Activated T-cell treated with anti-CD3 and anti-CD28 coated beads for 48 hours (primary cell): ENCODE results near the gene RAB6B.

ENCODE experiments used
- DNase-seq: peaks from one replicate; pipeline ENCODE4 v3.0.0-alpha.2; 2020; ENCODE audit warnings: low read depth

RAB6B gene

GRCh38 chr3:133894353-133895207, 1.1 kb downstream of the RAB6B start:
- DNase-seq: no peak

DNA sequence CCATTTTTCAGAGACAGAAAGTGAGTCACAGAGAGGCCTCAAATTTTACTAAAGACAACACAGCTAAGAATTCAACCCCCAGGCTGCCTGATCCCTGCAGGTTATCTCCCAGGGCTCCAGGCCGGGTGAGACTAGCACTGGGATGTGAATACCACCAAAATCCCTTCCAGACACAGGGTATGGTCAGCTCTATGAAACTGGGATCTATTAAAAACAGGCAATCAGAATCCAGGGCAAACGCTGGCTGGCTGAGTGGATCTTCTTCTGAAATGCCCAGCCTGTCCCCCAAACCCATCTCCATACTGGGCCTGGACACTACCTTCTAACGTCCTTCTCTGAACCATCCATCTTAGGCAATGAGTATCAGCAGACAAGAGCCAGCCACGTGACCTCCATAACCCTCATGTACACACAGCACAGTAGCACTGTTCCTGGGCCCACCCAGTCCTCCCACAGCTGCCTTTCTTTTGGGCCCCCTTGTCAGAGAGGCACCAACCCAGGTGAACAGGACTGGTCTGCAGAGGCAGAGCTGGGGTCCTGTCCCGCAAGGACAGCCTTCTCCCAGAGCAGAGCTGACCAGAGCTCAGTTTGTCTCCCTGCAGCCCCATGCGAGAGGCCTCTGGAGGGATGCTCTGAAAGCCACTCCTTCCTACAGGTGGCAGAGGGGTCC, 1.9 kb downstream of the RAB6B start:
- no peak for DNase-seq

- DNase-seq: no peak
These were observed 3.0 kb downstream of the RAB6B start for GRCh38 chr3:133892541-133893231.

GRCh38 chr3:133891662-133892378, 3.9 kb downstream of the RAB6B start:
- no peak for DNase-seq

- DNase-seq: no peak
These were observed 4.6 kb downstream of the RAB6B start for GRCh38 chr3:133890972-133891644.

- DNase-seq: no peak
These were observed 5.6 kb downstream of the RAB6B start for GRCh38 chr3:133890037-133890436.

GRCh38 chr3:133888726-133889340, 6.8 kb downstream of the RAB6B start:
- no peak for DNase-seq

DNA sequence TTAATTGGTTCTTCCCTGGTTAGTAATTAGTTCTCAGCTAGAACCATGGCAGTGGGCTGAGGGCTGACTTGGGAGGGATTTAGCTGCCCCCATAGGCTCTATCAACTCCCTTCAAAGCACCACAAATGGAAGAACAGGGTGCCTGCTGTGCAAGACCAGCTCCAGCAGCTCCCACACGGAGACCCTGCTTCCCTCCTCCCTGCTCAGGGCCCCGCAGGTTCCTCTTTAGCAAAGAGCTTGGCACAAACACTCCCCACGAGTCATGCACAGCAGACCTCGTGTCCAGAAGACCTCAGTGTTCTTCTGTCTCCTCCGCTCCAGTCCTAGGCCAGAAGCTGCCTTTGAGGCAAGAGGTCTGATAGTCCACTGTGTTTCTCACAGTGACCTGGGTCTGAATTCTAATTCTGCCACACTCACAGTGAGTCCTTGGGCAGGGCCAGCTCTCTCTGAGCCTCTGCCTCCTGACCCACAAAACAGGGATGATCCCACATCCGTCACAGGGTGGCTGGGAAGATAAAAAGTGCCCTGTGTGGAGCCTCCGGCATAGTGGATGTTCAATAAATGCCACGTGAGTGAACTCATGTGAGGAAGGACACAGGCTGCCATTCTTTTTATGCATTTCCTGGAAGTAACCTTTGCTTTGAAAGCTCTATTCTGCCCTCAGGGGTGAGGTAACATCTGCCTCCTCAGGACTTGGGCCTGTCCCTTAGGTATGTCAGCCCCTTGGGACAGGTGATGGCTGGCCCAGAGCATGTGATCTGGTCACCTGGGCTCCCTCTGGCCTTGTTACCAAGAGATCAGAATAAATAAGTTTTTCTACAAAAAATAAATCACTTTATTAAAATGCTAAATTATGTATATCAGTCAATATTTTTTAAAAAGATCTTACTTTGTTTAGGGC, 7.6 kb downstream of the RAB6B start:
- no peak for DNase-seq

DNA sequence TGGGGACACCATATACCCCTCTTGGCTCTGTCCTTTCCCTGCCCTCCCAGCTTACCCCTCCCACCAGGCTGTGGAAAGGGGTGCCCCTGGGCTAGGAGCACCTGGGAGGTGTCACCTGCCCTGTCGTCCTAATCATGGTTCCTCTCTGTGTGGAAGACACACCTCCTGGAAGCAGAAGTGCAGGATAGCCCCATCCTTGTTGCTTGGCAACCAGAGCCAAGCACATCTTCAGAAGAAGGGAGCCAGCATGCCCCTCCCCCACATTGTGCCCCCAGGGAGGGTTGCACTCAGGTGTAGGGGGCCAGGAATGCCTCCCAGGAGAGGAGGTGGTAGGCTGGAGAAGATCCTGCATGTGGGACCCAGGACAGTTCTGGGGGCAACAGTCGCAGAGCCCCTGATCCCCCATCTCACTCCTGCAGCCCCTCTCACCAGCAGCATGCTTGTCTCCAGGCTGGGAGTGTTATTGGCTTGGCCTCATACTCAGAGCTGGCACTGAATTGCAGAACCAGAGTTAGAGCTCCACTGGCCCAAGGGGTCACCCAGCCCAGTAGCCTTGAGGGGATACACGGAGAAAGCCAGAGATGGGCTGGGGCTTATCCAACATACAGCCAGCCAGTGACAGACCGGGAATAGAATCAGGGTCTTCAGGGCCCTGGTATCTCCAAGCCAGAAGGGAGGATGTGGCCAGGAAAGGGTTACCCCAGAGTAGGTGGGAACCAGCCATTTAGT, 8.4 kb downstream of the RAB6B start:
- DNase-seq: no peak

DNA sequence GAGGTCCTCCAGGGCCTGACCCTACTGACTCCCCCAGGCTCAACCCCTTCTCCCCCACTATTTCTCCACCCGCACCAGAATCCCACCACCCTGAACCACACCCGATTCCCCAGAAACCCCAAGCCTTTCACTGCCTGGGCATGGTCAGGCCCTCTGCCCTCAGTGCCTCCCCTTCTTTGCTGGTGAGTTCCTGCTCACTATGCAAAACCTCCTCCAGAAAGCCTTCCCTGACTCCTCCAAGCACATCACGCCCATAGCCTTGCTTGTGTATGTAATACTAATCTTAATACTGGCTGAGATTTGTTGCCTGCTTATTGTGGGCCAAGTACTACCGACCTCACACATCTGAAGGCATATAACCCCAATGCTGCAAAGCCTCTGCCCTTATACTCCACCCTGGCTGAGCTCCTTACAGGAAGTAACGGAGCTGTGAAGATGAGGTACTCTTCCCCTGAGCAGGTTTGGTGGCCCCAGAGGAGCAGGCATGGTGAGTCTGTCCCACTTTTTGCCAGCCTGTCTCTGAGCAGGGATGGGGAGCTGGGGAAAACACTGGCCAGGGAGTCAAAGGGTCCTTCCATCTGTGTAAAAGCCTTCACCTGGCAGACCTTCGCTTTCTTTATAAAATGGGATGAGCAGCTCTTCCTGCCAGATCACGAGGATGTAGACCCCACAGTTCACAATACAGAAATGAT, 9.5 kb downstream of the RAB6B start:
- no peak for DNase-seq

DNA sequence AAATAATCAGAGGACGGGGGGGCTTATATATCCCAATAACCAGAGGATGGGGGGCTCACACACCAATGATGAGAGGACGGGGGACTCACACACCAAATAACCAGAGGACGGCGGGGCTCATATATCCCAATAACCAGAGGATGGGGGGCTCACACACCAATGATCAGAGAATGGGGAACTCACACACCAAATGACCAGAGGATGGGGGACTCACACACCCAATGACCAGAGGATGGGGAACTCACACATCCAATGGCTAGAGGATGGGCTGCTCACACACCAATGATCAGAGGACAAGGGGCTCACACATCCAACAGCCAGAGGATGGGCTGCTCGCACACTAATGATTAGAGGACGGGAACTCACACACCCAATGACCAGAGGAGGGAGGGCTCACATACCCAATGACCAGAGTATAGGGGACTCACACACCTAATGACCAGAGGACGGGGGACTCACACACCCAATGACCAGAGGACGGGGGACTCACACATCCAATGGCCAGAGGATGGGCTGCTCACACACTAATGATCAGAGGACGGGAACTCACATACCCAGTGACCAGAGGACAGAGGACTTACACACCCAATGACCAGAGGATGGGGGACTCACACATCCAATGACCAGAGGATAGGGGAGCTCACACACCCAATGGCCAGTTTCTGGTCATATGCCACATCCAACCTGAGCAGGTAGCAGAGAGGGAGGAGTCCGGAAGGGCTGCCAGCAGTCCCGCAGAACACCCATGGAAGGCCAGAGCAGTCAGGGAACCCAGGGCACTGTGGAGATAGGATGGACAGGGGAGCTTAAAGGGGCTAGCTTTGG, 10.6 kb downstream of the RAB6B start:
- DNase-seq: no peak

- no peak for DNase-seq
These were observed 11.4 kb downstream of the RAB6B start for GRCh38 chr3:133884054-133884886.

- DNase-seq: no peak
These were observed 12.0 kb downstream of the RAB6B start for GRCh38 chr3:133883641-133884040.

DNA sequence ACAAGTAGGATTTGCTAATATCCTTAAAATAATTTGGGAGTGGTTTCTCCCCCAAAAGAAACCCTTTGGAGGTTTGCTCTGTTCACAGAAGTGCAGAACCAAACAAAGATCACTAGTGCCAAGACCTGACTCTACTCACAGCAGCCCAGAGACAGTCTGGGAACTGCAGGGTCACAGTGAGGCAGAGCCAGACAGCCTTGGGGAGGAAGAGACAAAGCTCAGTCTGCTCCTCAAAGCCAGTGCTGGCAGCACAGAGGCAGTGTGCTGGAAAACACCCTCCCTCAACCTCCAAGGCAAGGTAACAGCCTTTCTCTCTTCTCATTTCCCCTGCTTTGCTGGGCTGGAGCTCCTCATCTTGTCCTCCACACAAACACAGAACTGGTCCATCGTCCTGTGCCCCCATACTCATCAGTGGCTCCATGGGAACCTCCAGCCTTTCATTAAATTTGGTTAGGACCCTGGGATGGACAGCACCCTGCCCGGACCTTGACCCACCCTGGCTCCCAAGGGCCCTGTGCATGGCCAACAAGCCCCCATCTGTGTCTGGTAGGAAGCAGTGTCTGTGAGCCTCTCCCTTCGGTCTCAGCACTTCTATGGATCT, 12.6 kb downstream of the RAB6B start:
- no peak for DNase-seq

GRCh38 chr3:133881939-133882825, 13.5 kb downstream of the RAB6B start:
- no peak for DNase-seq

- DNase-seq: no peak
These were observed 14.2 kb downstream of the RAB6B start for GRCh38 chr3:133881492-133881891.
